Sigmoid colon (tissue), 4 donors: Measurements from ENCODE around the gene AGAP2.

Experiments
- CTCF ChIP-seq, 4 experiments: fragments of 450-650 bp in 3 of 4; fragments of 200-600 bp in 1 of 4; IDR thresholded peaks; one replicate each; pipeline ENCODE4 v1.5.1; 2016 to 2019; ENCODE audit warnings: antibody characterized with exemption in 4 of 4, mild to moderate bottlenecking in 3 of 4, moderate library complexity in 2 of 4
- POLR2AphosphoS5 ChIP-seq, 4 donors: sonication (generic); formaldehyde crosslinking; IDR thresholded peaks; one replicate each; pipeline ENCODE4 v1.6.1; 2017; ENCODE audit warnings: antibody characterized with exemption in 4 of 4

GRCh38 chr12:57679697-57680096, 58.8 kb downstream of the AGAP2 start:
- TF ChIP-seq CTCF (IDR thresholded peaks at IDR 0.05) = no peak
- TF ChIP-seq POLR2AphosphoS5 (IDR thresholded peaks at IDR 0.05) = no peak
